HepG2 (cell line): Measurements from ENCODE around the gene TAF6L. TPM values are rescaled to one million over a fixed set of nuclear protein-coding genes. Genes with fewer than 3 reads are reported as not detected.

Source experiments
- ATF3 ChIP-seq: sonication (generic); formaldehyde crosslinking; IDR thresholded peaks from 2 replicates; pipeline ENCODE4 v1.4.0; 2020; ENCODE audit warnings: missing genetic modification reagents
- BRD4 ChIP-seq: sonication (generic); formaldehyde crosslinking; IDR thresholded peaks from 2 replicates; pipeline ENCODE4 v1.4.0; 2020; ENCODE audit warnings: missing genetic modification reagents
- EED ChIP-seq: sonication (generic); formaldehyde crosslinking; IDR thresholded peaks from 2 replicates; pipeline ENCODE4 v1.5.0; 2020; ENCODE audit warnings: mild to moderate bottlenecking, missing genetic modification reagents
- ELF1 ChIP-seq: sonication (generic); formaldehyde crosslinking; IDR thresholded peaks from 2 replicates; pipeline ENCODE4 v1.4.0; 2020; ENCODE audit warnings: missing genetic modification reagents
- FOXK2 ChIP-seq: fragments of 450-650 bp; IDR thresholded peaks from 2 replicates; pipeline ENCODE4 v1.6.1; 2016
- HDAC2 ChIP-seq: sonication (generic); formaldehyde crosslinking; IDR thresholded peaks from 2 replicates; pipeline ENCODE4 v1.4.0; 2020; ENCODE audit warnings: missing genetic modification reagents
- HOXA5 ChIP-seq: sonication (generic); formaldehyde crosslinking; IDR thresholded peaks from 2 replicates; pipeline ENCODE4 v1.4.0; 2020; ENCODE audit warnings: missing genetic modification reagents
- KAT8 ChIP-seq: IDR thresholded peaks from 2 replicates; pipeline ENCODE4 v1.6.1; 2016; ENCODE audit warnings: missing genetic modification reagents, missing compliant biosample characterization
- MEF2D ChIP-seq: sonication (generic); formaldehyde crosslinking; IDR thresholded peaks from 2 replicates; pipeline ENCODE4 v1.5.1; 2020; ENCODE audit warnings: mild to moderate bottlenecking, missing genetic modification reagents
- PHF20 ChIP-seq: sonication (generic); formaldehyde crosslinking; IDR thresholded peaks from 2 replicates; pipeline ENCODE4 v1.5.0; 2020; ENCODE audit warnings: mild to moderate bottlenecking, missing genetic modification reagents
- PTBP1 ChIP-seq: fragments of 200-400 bp; formaldehyde crosslinking; IDR thresholded peaks from 2 replicates; pipeline ENCODE4 v1.6.1; 2018; ENCODE audit warnings: low read length, low read depth; ENCODE audit not compliant: poor library complexity, severe bottlenecking
- REXO4 ChIP-seq: sonication (generic); formaldehyde crosslinking; IDR thresholded peaks from 2 replicates; pipeline ENCODE4 v1.8.0; 2022; ENCODE audit warnings: missing genetic modification reagents, mild to moderate bottlenecking, borderline replicate concordance
- SOX13 ChIP-seq, 3 experiments: fragments of 450-650 bp in 1 of 3; sonication (generic) in 1 of 3; formaldehyde crosslinking in 1 of 3; IDR thresholded peaks in 2 of 3; conservative IDR thresholded peaks in 1 of 3; 2 replicates each; pipeline versions ENCODE4 v1.5.0 to v1.6.1; 2016 to 2020; ENCODE audit warnings: antibody characterized with exemption in 1 of 3, mild to moderate bottlenecking in 1 of 3, missing compliant biosample characterization in 1 of 3, missing genetic modification reagents in 1 of 3, moderate library complexity in 1 of 3
- SOX6 ChIP-seq, 2 experiments: fragments of 450-650 bp in 1 of 2; sonication (generic) in 1 of 2; formaldehyde crosslinking in 1 of 2; IDR thresholded peaks; 2 replicates each; pipeline versions ENCODE4 v1.4.0 to v1.6.1; 2017 to 2020; ENCODE audit warnings: antibody characterized with exemption in 1 of 2, mild to moderate bottlenecking in 1 of 2, missing genetic modification reagents in 1 of 2
- TAF1 ChIP-seq: sonication (generic); formaldehyde crosslinking; IDR thresholded peaks from 2 replicates; pipeline ENCODE4 v1.4.0; 2020; ENCODE audit warnings: missing genetic modification reagents
- TBL1XR1 ChIP-seq: fragments of 150-350 bp; IDR thresholded peaks from 2 replicates; pipeline ENCODE4 v1.6.1; 2014; ENCODE audit warnings: borderline replicate concordance, low read length; ENCODE audit not compliant: partially characterized antibody
- TFAP4 ChIP-seq: sonication (generic); IDR thresholded peaks from 2 replicates; pipeline ENCODE4 v1.6.1; 2016; ENCODE audit warnings: low read depth, borderline replicate concordance
- ZC3H4 ChIP-seq: sonication (generic); formaldehyde crosslinking; IDR thresholded peaks from 2 replicates; pipeline ENCODE4 v1.4.0; 2020; ENCODE audit warnings: missing genetic modification reagents, borderline replicate concordance
- ZNF614 ChIP-seq: IDR thresholded peaks from 2 replicates; pipeline ENCODE4 v1.6.1; 2018; ENCODE audit warnings: missing biosample characterization, missing genetic modification reagents, inconsistent platforms, borderline replicate concordance
- ZNF672 ChIP-seq: sonication (generic); formaldehyde crosslinking; IDR thresholded peaks from 2 replicates; pipeline ENCODE4 v1.8.1; 2022; ENCODE audit warnings: missing genetic modification reagents
- ZNF772 ChIP-seq: sonication (generic); formaldehyde crosslinking; IDR thresholded peaks from 2 replicates; pipeline ENCODE4 v1.5.0; 2020; ENCODE audit warnings: mild to moderate bottlenecking, missing genetic modification reagents
- ZNF816 ChIP-seq: sonication (generic); formaldehyde crosslinking; IDR thresholded peaks from 2 replicates; pipeline ENCODE4 v1.8.0; 2022; ENCODE audit warnings: missing genetic modification reagents, mild to moderate bottlenecking, borderline replicate concordance
- ZNF883 ChIP-seq: sonication (generic); formaldehyde crosslinking; IDR thresholded peaks from 2 replicates; pipeline ENCODE4 v1.5.1; 2020; ENCODE audit warnings: mild to moderate bottlenecking, missing genetic modification reagents; ENCODE audit errors: not compliant biosample characterization
- polyA plus RNA-seq, 8 experiments: library from polyadenylated mRNA; depleted of rRNA in 3 of 8; stranded (reverse) in 7 of 8; unstranded in 1 of 8; fragments of >200 nt; fragmentation: Illumina TruSeq in 4 of 8; extraction: Trizol in 4 of 8; gene quantifications; 2 replicates each; pipeline versions ENCODE4 v1.2.1 to v1.2.3, GENCODE V29; 2011 to 2016; ENCODE audit warnings: low read depth in 4 of 8, missing spikeins in 1 of 8, mixed read lengths in 1 of 8; ENCODE audit not compliant: insufficient read depth in 1 of 8
- total RNA-seq, 5 experiments: library from RNA; depleted of rRNA; stranded (reverse); fragments of >200 nt; fragmentation: Illumina TruSeq; extraction: Trizol; gene quantifications; 2 replicates each; pipeline ENCODE4 v1.2.3, GENCODE V29; 2016; ENCODE audit warnings: low read depth in 1 of 5
- TF ChIP-seq, protein P1 (sequence below): sonication (generic); formaldehyde crosslinking; IDR thresholded peaks from 2 replicates; pipeline ENCODE4 v1.4.0; 2020; ENCODE audit warnings: mild to moderate bottlenecking, missing genetic modification reagents, borderline replicate concordance
- TF ChIP-seq, protein P2 (sequence below): sonication (generic); formaldehyde crosslinking; IDR thresholded peaks from 2 replicates; pipeline ENCODE4 v1.5.0; 2020; ENCODE audit warnings: mild to moderate bottlenecking, missing genetic modification reagents, borderline replicate concordance

The TAF6L gene
- total and polyA plus RNA-seq, 2 of the 13 experiments (the other 11 are each of a cell fraction or from before 2014, with no cell fraction given): 12.6 to 19.4 TPM

DNA sequence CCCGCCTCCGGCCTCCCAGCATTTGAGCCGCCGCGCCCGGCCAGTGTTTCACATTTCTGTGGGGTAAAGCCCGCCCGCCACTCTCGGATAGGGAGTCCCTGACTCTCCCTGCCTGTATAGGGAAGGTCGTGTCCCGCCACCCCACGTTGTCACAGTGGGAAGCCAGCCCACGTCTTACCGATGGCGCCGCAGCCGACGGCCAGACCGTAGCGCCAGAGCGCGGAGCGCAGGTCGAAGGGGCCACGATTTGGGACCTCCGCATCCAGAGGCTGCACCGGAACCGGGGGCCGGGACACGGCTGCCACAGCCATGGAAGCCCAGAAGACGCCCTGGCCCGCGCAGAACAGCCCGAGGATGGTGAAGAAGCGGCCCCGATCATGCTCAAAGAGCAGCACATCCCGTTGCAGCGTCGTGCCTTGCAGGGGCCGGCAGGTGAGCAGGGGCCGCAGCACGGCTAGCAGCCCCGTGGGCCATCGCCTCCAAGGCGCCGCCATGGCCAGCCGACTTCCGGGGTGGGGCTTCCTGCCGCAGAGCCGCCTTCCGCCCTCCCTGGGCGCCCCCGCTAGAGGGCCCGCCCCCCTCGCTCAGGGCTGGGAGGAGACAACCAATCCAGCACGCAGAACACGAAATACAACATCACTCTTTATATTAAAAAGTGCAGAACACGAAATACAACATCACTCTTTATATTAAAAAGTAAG is 20.5 kb downstream of the TAF6L start, which contains the start of gene TMEM223 (continued):
- TF ChIP-seq SOX6 (IDR thresholded peaks at IDR 0.05) (no peak), SOX6 (CRISPR knock-in tag; IDR thresholded peaks at IDR 0.05) (peak; percentile 48), PTBP1 (no peak), EED (CRISPR knock-in tag) (0 out of 2 replicates have a peak, but pooled peaks have one; percentile 46), ZNF672 (CRISPR knock-in tag) (no peak), MEF2D (CRISPR knock-in tag) (peak; percentile 50; the same call in 1 of the 2 replicates), TFAP4 (peak; percentile 41; the same call in 1 of the 2 replicates), REXO4 (peak; percentile 86; the same call in 1 of the 2 replicates), TAF1 (peak; percentile 93), FOXK2 (no peak), TBL1XR1 (no peak), PHF20 (CRISPR knock-in tag) (peak; percentile 89), ELF1 (peak; percentile 92), SOX13 (IDR thresholded peaks at IDR 0.05) (no peak), SOX13 (CRISPR knock-in tag; conservative IDR thresholded peaks at IDR 0.05 in 1 of 2, IDR thresholded peaks at IDR 0.05 in 1 of 2) (peak in 1 of 2 experiments; percentile 37; a peak in 1 of 4 replicates), ZNF614 (CRISPR knock-in tag) (peak; percentile 73; the same call in 1 of the 2 replicates), ZC3H4 (CRISPR knock-in tag) (no peak), HOXA5 (no peak), ZNF883 (CRISPR knock-in tag) (peak; percentile 81), ZNF816 (CRISPR knock-in tag) (0 out of 2 replicates have a peak, but pooled peaks have one; percentile 45), ATF3 (peak; percentile 41; the same call in 1 of the 2 replicates), HDAC2 (CRISPR knock-in tag) (peak; percentile 47; the same call in 1 of the 2 replicates), KAT8 (CRISPR knock-in tag) (peak; percentile 94), BRD4 (0 out of 2 replicates have a peak, but pooled peaks have one; percentile 61), ZNF772 (peak; percentile 88)
- TF ChIP-seq, protein P1, sequence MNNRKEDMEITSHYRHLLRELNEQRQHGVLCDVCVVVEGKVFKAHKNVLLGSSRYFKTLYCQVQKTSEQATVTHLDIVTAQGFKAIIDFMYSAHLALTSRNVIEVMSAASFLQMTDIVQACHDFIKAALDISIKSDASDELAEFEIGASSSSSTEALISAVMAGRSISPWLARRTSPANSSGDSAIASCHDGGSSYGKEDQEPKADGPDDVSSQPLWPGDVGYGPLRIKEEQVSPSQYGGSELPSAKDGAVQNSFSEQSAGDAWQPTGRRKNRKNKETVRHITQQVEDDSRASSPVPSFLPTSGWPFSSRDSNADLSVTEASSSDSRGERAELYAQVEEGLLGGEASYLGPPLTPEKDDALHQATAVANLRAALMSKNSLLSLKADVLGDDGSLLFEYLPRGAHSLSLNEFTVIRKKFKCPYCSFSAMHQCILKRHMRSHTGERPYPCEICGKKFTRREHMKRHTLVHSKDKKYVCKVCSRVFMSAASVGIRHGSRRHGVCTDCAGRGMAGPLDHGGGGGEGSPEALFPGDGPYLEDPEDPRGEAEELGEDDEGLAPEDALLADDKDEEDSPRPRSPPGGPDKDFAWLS: no peak
- TF ChIP-seq, protein P2, sequence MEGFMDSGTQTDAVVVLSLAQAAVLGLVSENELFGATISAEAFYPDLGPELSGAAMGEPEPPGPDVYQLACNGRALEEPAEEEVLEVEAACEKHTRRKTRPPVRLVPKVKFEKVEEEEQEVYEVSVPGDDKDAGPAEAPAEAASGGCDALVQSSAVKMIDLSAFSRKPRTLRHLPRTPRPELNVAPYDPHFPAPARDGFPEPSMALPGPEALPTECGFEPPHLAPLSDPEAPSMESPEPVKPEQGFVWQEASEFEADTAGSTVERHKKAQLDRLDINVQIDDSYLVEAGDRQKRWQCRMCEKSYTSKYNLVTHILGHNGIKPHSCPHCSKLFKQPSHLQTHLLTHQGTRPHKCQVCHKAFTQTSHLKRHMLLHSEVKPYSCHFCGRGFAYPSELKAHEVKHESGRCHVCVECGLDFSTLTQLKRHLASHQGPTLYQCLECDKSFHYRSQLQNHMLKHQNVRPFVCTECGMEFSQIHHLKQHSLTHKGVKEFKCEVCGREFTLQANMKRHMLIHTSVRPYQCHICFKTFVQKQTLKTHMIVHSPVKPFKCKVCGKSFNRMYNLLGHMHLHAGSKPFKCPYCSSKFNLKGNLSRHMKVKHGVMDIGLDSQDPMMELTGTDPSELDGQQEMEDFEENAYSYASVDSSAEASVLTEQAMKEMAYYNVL (CRISPR knock-in tag): peak; percentile 57; the same call in 1 of the 2 replicates
